C4-2B (cell line): Measurements from ENCODE around the gene TWF2.

Experiments used
- H3K27ac ChIP-seq: fragments of 450-650 bp; 2 replicates; pipeline ENCODE4 v1.5.1; 2017
- CTCF ChIP-seq: fragments of 450-650 bp; conservative IDR thresholded peaks from 2 replicates; pipeline ENCODE4 v1.5.1; 2017; ENCODE audit warnings: mild to moderate bottlenecking
- ZFX ChIP-seq: fragments of 450-650 bp; IDR thresholded peaks from 2 replicates; pipeline ENCODE4 v1.6.1; 2017

TWF2 gene

GRCh38 chr3:52254608-52255007, 15.7 kb upstream of the TWF2 start:
- TF ChIP-seq ZFX (no peak), CTCF (no peak)
- no peak overlapping the region for H3K27ac ChIP-seq

GRCh38 chr3:52253314-52254304, 14.7 kb upstream of the TWF2 start:
- TF ChIP-seq CTCF, result no peak
- TF ChIP-seq ZFX, result no peak
- H3K27ac ChIP-seq, result no peak overlapping the region

- no peak for TF ChIP-seq ZFX
- no peak overlapping the region for H3K27ac ChIP-seq
These were observed 11.2 kb upstream of the TWF2 start for GRCh38 chr3:52250122-52250521.

- no peak overlapping the region for H3K27ac ChIP-seq
- TF ChIP-seq ZFX, result no peak
- no peak for TF ChIP-seq CTCF
These were observed 10.7 kb upstream of the TWF2 start for GRCh38 chr3:52249683-52250082.

GRCh38 chr3:52248816-52249547, 10.0 kb upstream of the TWF2 start:
- no peak for TF ChIP-seq CTCF
- TF ChIP-seq ZFX, result no peak
- no peak overlapping the region for H3K27ac ChIP-seq

GRCh38 chr3:52248165-52248541, 9.2 kb upstream of the TWF2 start:
- TF ChIP-seq CTCF, result no peak
- TF ChIP-seq ZFX, result no peak

GRCh38 chr3:52247409-52248164, 8.6 kb upstream of the TWF2 start:
- no peak for TF ChIP-seq CTCF
- H3K27ac ChIP-seq, result no peak overlapping the region

More at GRCh38 chr3:52248165-52248541, 9.2 kb upstream of the TWF2 start:
- no peak overlapping the region for H3K27ac ChIP-seq
